ENCODE data around the gene MMP24OS. TPM values are rescaled to one million over a fixed set of nuclear protein-coding genes. Genes with fewer than 3 reads are reported as not detected.

Gene MMP24OS
- total and polyA plus RNA-seq, 10 donors: 18.6 to 68.6 (median 39.6) TPM

DNA sequence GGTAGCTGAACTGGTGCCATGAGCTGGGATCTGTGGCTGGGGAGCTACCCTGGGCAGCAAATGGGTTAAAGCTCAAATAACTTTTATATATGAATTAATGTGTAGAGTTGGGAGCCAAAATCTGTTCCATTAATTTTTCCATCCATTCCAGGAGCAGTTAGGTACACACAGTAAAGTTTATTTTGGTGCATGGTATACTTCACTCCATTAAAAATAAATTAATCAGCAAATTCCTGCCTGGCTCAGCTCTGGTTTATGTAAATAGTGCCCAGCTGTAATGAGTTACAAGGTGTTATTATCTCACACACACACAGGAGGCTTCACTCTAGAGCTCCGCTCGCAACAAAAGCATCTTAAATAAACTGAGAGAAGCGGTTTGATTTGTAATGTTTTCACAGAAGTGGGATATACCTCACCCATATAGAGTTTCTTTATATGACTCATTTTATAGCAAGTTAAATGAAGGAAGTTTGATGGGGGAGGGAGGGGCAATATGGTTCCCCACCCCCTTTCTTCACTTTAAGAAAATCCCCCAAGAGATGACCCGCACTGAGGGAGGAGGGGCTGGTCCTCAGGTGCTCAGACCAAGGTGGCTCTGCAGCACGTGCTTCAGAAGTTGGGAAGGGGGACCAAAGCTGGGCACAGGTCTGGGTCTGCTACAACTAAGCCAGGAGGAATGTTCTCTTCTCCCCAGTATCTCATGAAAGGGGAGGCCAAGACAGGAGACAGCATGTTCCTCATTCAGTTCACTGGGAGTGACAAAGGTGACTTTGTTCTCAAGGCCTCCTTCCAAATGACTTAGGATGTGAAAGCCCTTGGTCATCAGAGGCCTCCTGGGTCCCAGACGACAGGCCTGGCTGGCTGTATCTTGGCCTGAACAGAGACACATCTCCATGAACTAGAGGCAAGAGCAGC lies 24.8 kb upstream of the MMP24OS start:
- TF ChIP-seq POLR2AphosphoS5 (IDR thresholded peaks at IDR 0.05): no peak
- TF ChIP-seq POLR2A (IDR thresholded peaks at IDR 0.05): no peak
- TF ChIP-seq, protein P1, sequence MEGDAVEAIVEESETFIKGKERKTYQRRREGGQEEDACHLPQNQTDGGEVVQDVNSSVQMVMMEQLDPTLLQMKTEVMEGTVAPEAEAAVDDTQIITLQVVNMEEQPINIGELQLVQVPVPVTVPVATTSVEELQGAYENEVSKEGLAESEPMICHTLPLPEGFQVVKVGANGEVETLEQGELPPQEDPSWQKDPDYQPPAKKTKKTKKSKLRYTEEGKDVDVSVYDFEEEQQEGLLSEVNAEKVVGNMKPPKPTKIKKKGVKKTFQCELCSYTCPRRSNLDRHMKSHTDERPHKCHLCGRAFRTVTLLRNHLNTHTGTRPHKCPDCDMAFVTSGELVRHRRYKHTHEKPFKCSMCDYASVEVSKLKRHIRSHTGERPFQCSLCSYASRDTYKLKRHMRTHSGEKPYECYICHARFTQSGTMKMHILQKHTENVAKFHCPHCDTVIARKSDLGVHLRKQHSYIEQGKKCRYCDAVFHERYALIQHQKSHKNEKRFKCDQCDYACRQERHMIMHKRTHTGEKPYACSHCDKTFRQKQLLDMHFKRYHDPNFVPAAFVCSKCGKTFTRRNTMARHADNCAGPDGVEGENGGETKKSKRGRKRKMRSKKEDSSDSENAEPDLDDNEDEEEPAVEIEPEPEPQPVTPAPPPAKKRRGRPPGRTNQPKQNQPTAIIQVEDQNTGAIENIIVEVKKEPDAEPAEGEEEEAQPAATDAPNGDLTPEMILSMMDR (IDR thresholded peaks at IDR 0.05 in 8 of 11, conservative IDR thresholded peaks at IDR 0.05 in 3 of 11): no peak
- Histone ChIP-seq H3K36me3 (peaks cover 0 to 40% (median 4%) of the 10 kb centered on the region in 6 donors), H3K4me3 (no peak overlapping the region), H3K9me3 (no peaks in the 10 kb centered on the region), H3K27ac (no peak overlapping the region), H3K27me3 (replicated peaks in 1 of 7) (no peaks in the 10 kb centered on the region), H3K4me1 (peaks cover 0 to 13% (median 7%) of the 10 kb centered on the region in 6 donors)
- intact Hi-C loops (cut with DNase I; ENCODE audit: low total_unique reads): loop anchor here (5.0 kb wide), 1 partner anchor 145 kb away; no protein-coding TSS in a partner anchor
- 86 to 94% (median 90%) methylated on average over 6 of the region's 6 CpGs for WGBS, 5 donors
- DNase-seq: no peak

GRCh38 chr20:35301426-35301825 lies 23.5 kb upstream of the MMP24OS start:
- Histone ChIP-seq H3K27me3 (replicated peaks in 1 of 7) (peaks cover 0 to 8% (median 0%) of the 10 kb centered on the region in 7 donors), H3K4me1 (peaks cover 0 to 10% (median 7%) of the 10 kb centered on the region in 6 donors), H3K9me3 (no peaks in the 10 kb centered on the region), H3K27ac (no peak overlapping the region), H3K4me3 (no peak overlapping the region), H3K36me3 (peaks cover 0 to 35% (median 3%) of the 10 kb centered on the region in 6 donors)
- intact Hi-C loops (cut with DNase I; ENCODE audit: low total_unique reads): loop anchor here (5.0 kb wide), 1 partner anchor 146 kb away; no protein-coding TSS in a partner anchor
- WGBS, 5 donors: 86 to 95% (median 92%) methylated on average over 2 of the region's 2 CpGs
- TF ChIP-seq POLR2A (IDR thresholded peaks at IDR 0.05) (no peak), POLR2AphosphoS5 (IDR thresholded peaks at IDR 0.05) (no peak)
- TF ChIP-seq, protein P1 (IDR thresholded peaks at IDR 0.05 in 8 of 11, conservative IDR thresholded peaks at IDR 0.05 in 3 of 11): no peak
- no peak for DNase-seq

- intact Hi-C loops (cut with DNase I; ENCODE audit: low total_unique reads): loop anchor here (5.0 kb wide), 1 partner anchor 147 kb away; no protein-coding TSS in a partner anchor
- 85 to 89% (median 87%) methylated on average over 4 of the region's 4 CpGs for WGBS, 5 donors
- peaks cover 3 to 16% (median 7%) of the 10 kb centered on the region in 6 donors for H3K4me1 ChIP-seq
Measured at GRCh38 chr20:35300469-35301262, 22.7 kb upstream of the MMP24OS start.

More at GRCh38 chr20:35300469-35301262, 22.7 kb upstream of the MMP24OS start:
- TF ChIP-seq POLR2AphosphoS5 (IDR thresholded peaks at IDR 0.05) (no peak), POLR2A (IDR thresholded peaks at IDR 0.05) (no peak)
- TF ChIP-seq, protein P1 (IDR thresholded peaks at IDR 0.05 in 8 of 11, conservative IDR thresholded peaks at IDR 0.05 in 3 of 11): no peak
- no peak overlapping the region for H3K4me3 ChIP-seq
- peaks cover 0 to 12% (median 0%) of the 10 kb centered on the region in 7 donors for H3K27me3 ChIP-seq (replicated peaks in 1 of 7)
- H3K27ac ChIP-seq: no peak overlapping the region
- DNase-seq: no peak
- no peaks in the 10 kb centered on the region for H3K9me3 ChIP-seq
- H3K36me3 ChIP-seq: peaks cover 0 to 27% (median 0%) of the 10 kb centered on the region in 6 donors
